ENCODE data around the gene CEP164.

DNA sequence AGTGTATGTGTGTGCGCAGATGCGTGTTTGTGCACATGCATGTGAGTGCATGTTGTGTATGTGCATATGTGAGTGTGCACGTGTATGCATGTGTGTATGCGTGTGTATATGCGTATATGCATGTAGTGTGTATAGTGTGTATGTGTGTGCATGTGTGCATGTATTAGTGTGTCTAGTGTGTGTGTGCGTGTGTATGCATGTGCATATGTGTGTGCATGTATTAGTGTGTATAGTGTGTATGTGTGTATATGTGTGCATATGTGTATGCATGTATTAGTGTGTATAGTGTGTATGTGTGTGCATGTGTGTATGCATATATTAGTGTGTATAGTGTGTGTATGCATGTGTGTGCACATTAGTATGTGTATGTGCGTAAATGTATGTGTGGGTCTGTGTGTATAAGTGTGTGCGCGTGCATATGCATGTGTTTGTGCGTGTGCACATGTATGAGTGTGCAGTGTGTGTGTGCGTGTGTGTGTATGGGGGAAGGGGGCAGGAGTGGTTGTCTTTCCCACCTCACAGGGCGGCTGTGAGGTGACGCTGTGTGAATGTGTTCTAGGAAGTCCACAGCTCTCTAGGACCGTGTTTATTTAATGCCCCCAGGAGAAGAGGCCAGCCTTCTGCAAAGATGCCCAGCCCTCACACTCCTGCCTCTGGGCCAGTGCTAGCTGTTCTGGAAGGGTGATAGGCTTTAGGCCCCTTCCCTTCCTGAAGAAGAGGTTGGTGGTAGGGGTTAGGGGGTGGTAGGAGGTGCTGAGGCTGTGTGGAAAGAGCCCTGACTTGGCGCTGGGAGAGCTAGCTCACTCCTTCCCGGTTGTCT is 114.6 kb downstream of the CEP164 start:
- TF ChIP-seq, protein P1, sequence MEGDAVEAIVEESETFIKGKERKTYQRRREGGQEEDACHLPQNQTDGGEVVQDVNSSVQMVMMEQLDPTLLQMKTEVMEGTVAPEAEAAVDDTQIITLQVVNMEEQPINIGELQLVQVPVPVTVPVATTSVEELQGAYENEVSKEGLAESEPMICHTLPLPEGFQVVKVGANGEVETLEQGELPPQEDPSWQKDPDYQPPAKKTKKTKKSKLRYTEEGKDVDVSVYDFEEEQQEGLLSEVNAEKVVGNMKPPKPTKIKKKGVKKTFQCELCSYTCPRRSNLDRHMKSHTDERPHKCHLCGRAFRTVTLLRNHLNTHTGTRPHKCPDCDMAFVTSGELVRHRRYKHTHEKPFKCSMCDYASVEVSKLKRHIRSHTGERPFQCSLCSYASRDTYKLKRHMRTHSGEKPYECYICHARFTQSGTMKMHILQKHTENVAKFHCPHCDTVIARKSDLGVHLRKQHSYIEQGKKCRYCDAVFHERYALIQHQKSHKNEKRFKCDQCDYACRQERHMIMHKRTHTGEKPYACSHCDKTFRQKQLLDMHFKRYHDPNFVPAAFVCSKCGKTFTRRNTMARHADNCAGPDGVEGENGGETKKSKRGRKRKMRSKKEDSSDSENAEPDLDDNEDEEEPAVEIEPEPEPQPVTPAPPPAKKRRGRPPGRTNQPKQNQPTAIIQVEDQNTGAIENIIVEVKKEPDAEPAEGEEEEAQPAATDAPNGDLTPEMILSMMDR (conservative IDR thresholded peaks at IDR 0.05), result no peak
- TF ChIP-seq EZH2 (IDR thresholded peaks at IDR 0.05; ENCODE audit: low read depth), result no peak
